Tibial artery (tissue), 4 donors: Measurements from ENCODE around the gene PACS2.
A peak's percentile ranks its signal among the peaks of the same experiment; 100 is the strongest.

Experiments used
- DNase-seq, 2 donors: peaks; one replicate each; pipeline ENCODE4 v3.0.0-alpha.2; 2019
- H3K27ac ChIP-seq, 2 donors: fragments of 200-600 bp; sonication (generic) in 1 of 2; 1 replicate in 1 of 2; 2 replicates in 1 of 2; pipeline ENCODE4 v1.5.1; 2018 to 2019; ENCODE audit warnings: mild to moderate bottlenecking in 1 of 2
- H3K27me3 ChIP-seq, 2 donors: fragments of 200-600 bp; sonication (generic) in 1 of 2; one replicate each; pipeline versions ENCODE4 v1.5.1 to v1.6.0; 2016 to 2019
- H3K36me3 ChIP-seq, 3 donors: fragments of 200-600 bp; sonication (generic) in 2 of 3; one replicate each; pipeline ENCODE4 v1.5.1; 2016 to 2019; ENCODE audit warnings: mild to moderate bottlenecking in 2 of 3
- H3K4me1 ChIP-seq, 4 donors: fragments of 200-600 bp; sonication (generic) in 2 of 4; 1 replicate in 3 of 4; 2 replicates in 1 of 4; pipeline ENCODE4 v1.5.1; 2016 to 2019
- H3K4me3 ChIP-seq, 2 donors: fragments of 200-600 bp; sonication (generic) in 1 of 2; 1 replicate in 1 of 2; 2 replicates in 1 of 2; pipeline ENCODE4 v1.5.1; 2018 to 2019; ENCODE audit warnings: mild to moderate bottlenecking in 2 of 2
- H3K9me3 ChIP-seq, 3 donors: fragments of 200-600 bp; sonication (generic) in 1 of 3; one replicate each; pipeline ENCODE4 v1.5.1; 2016 to 2019
- intact Hi-C: fragments of 100-400 bp; cut with DNase I; formaldehyde crosslinking; loops from one replicate; pipeline ENCODE4 v1.15.0; 2023; ENCODE audit warnings: low total_unique reads
- TF ChIP-seq, protein P1 (sequence below), 2 experiments: fragments of 200-600 bp in 1 of 2; fragments of 450-650 bp in 1 of 2; IDR thresholded peaks; one replicate each; pipeline ENCODE4 v1.5.1; 2017 to 2019; ENCODE audit warnings: antibody characterized with exemption in 2 of 2, mild to moderate bottlenecking in 1 of 2, moderate library complexity in 1 of 2

Gene PACS2

DNA sequence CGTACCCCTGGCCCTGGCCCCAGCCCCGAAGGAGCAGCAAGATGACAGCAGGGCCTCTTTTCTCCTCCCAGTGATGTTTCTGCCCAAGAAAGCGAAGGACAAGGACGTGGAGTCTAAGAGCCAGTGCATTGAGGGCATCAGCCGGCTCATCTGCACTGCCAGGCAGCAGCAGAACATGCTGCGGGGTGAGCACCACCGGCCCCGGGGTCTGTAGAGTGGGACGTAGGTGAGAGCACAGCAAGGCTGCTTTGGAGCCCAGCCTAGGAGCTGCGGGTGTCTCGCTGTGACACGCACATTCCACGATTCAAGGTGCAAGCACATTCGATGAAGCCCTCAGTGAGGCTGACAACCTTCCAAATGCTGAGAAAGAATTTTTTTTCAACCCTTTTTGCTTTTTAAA, 78.6 kb downstream of the PACS2 start:
- Histone ChIP-seq H3K27me3 (no peaks in the 10 kb centered on the region), H3K27ac (no peak overlapping the region), H3K36me3 (peaks cover 6 to 48% (median 15%) of the 10 kb centered on the region in 3 donors), H3K9me3 (no peaks in the 10 kb centered on the region), H3K4me1 (peaks cover 0 to 25% (median 5%) of the 10 kb centered on the region in 4 donors), H3K4me3 (no peak overlapping the region)
- TF ChIP-seq, protein P1, sequence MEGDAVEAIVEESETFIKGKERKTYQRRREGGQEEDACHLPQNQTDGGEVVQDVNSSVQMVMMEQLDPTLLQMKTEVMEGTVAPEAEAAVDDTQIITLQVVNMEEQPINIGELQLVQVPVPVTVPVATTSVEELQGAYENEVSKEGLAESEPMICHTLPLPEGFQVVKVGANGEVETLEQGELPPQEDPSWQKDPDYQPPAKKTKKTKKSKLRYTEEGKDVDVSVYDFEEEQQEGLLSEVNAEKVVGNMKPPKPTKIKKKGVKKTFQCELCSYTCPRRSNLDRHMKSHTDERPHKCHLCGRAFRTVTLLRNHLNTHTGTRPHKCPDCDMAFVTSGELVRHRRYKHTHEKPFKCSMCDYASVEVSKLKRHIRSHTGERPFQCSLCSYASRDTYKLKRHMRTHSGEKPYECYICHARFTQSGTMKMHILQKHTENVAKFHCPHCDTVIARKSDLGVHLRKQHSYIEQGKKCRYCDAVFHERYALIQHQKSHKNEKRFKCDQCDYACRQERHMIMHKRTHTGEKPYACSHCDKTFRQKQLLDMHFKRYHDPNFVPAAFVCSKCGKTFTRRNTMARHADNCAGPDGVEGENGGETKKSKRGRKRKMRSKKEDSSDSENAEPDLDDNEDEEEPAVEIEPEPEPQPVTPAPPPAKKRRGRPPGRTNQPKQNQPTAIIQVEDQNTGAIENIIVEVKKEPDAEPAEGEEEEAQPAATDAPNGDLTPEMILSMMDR (IDR thresholded peaks at IDR 0.05), result no peak
- DNase-seq, result no peak
- intact Hi-C loops, result no loop called here

DNA sequence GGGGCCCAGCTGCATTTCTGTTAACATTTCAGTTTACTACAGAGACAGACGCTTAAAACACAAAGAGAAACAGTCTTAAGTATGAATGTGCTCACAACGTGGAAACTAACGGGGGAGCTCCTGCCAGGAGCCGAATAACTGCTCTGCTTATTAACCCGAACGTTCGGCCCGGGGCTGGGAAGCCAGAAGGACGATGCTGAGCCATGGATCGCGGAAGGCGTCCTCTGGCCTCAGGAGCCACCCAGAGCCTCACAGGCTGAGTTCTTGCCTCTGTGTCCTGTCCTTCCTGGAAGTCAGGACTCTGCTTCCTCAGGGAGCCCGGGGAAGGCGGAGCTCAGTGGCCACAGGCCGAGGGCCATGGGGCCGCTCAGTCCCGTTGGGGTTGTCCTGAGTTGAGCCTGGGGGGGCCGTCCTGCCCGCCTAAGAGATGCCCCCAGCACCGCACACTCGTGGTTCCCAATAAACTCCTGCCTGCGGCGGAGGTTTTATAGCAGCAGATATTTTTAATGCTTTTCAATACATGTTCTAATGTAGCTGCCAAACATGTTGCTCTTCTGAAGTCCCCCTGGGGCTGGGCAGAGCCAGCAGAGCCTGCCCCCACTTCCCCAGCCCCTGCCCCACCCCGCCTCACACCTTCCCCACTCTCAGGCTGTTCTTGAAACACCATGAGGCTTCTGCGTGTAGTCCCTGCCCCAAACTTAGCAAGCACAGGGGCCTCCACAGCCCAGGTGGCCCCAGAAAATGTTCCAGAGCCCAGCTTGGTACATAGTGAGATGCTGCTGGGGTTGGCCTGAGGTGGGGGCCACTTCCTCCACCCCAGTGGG, 80.4 kb downstream of the PACS2 start:
- TF ChIP-seq, protein P1 (IDR thresholded peaks at IDR 0.05), result no peak

GRCh38 chr14:105395538-105395854, 80.9 kb downstream of the PACS2 start:
- H3K4me1 ChIP-seq, result peaks cover 0 to 18% (median 14%) of the 10 kb centered on the region in 4 donors
- intact Hi-C loops, result no loop called here
- no peak for DNase-seq
- TF ChIP-seq, protein P1 (IDR thresholded peaks at IDR 0.05), result no peak
- no peak overlapping the region for H3K27ac ChIP-seq
- no peaks in the 10 kb centered on the region for H3K9me3 ChIP-seq
- H3K27me3 ChIP-seq, result no peaks in the 10 kb centered on the region
- H3K4me3 ChIP-seq, result no peak overlapping the region
- H3K36me3 ChIP-seq, result peaks cover 6 to 48% (median 23%) of the 10 kb centered on the region in 3 donors

More for the DNA sequence above, 80.4 kb downstream of the PACS2 start:
- Histone ChIP-seq H3K27me3 (no peaks in the 10 kb centered on the region), H3K9me3 (no peaks in the 10 kb centered on the region), H3K4me1 (peaks cover 0 to 23% (median 14%) of the 10 kb centered on the region in 4 donors), H3K27ac (no peak overlapping the region), H3K4me3 (no peak overlapping the region), H3K36me3 (peaks cover 6 to 43% (median 19%) of the 10 kb centered on the region in 3 donors)
- intact Hi-C loops, result no loop called here
- no peak for DNase-seq

- Histone ChIP-seq H3K27me3 (no peaks in the 10 kb centered on the region), H3K27ac (peak overlapping the region; percentile 81), H3K4me3 (peak overlapping the region; percentile 67 to 94), H3K36me3 (peaks cover 6 to 43% (median 24%) of the 10 kb centered on the region in 3 donors), H3K9me3 (peaks cover 0 to 10% (median 0%) of the 10 kb centered on the region in 3 donors), H3K4me1 (peaks cover 0 to 18% (median 13%) of the 10 kb centered on the region in 4 donors)
- DNase-seq, result no peak
- TF ChIP-seq, protein P1 (IDR thresholded peaks at IDR 0.05), result no peak
- intact Hi-C loops, result no loop called here
Observed at GRCh38 chr14:105397350-105397931, 82.9 kb downstream of the PACS2 start.

DNA sequence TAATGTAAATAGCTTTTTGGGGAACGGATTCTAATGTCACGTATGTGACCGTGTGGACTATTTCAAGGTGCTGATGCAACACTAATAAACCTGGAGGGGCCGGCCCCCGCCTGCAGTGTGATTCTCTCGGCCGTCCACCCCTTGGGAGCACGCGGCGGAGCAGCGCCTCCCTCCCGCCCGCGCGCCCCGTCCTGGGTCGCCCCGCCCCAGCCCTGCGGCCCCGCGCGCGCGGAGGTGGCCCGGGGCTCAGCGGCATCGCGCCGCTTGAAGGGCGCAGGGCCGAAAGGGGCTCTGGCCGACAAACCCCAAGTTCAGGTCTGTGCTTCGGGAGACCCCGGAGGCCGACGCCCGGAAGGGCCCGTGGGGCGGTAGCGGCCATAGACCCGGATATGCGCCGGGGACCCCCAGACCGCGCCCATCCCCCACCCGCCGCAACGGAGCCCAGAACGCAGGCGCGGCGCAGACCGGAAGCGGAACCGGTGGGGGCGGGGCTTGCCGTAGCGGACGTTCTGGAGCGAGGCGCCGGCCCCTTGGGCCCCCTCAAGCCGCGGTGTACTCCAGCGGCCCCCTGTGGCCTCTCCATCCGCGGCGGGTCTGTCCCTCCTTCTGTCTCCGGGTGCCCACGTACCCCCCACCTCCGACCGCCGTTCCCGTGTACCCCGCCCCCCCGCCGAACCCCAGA, 83.6 kb downstream of the PACS2 start, which contains the start of gene TEX22:
Gene TEX22 (plus strand): TSS at position 495 of the 682 bp plus-strand sequence. CDS start 803 bp downstream, outside the sequence.
- H3K4me1 ChIP-seq, result peaks cover 0 to 18% (median 13%) of the 10 kb centered on the region in 4 donors
- H3K36me3 ChIP-seq, result peaks cover under 1 to 36% (median 24%) of the 10 kb centered on the region in 3 donors
- peak within 1 kb of the TSS; percentile 67 to 94 for H3K4me3 ChIP-seq
- intact Hi-C loops, result no loop called here
- H3K9me3 ChIP-seq, result peaks cover 0 to 13% (median 1%) of the 10 kb centered on the region in 3 donors
- DNase-seq, result peak; percentile 82 to 92
- TF ChIP-seq, protein P1 (IDR thresholded peaks at IDR 0.05), result no peak
- peak within 1 kb of the TSS; percentile 81 for H3K27ac ChIP-seq
- H3K27me3 ChIP-seq, result no peaks in the 10 kb centered on the region
